Measurements from ENCODE around the gene SLC2A1.

The SLC2A1 gene

GRCh38 chr1:42961312-42962091 is 2.8 kb upstream of the SLC2A1 start:
- H2AFZ ChIP-seq (ENCODE audit: insufficient read depth, low read length, poor library complexity), result no peak overlapping the region
- H4K8ac ChIP-seq (ENCODE audit: low read depth, low read length), result peak overlapping the region; percentile 7
- H3K79me2 ChIP-seq (ENCODE audit: control insufficient read depth, insufficient read depth, low read length, poor library complexity), result peaks cover 30% of the 10 kb centered on the region
- H3K4me3 ChIP-seq (ENCODE audit: low read depth, low read length), result no peak overlapping the region
- no peak overlapping the region for H4K12ac ChIP-seq (ENCODE audit: low read depth, low read length)
- H3K36me3 ChIP-seq (ENCODE audit: control insufficient read depth in 1 of 2, insufficient read depth in 2 of 2, low read length in 2 of 2), result peaks cover 3 to 5% of the 10 kb centered on the region in 2 experiments
- H3K23ac ChIP-seq (ENCODE audit: low read length), result no peak overlapping the region
- H3K79me1 ChIP-seq (ENCODE audit: low read length), result peaks cover 39% of the 10 kb centered on the region
- H2BK120ac ChIP-seq (ENCODE audit: insufficient read depth, low read length, poor library complexity), result peak overlapping the region; percentile 53
- H3K9me3 ChIP-seq (ENCODE audit: insufficient read depth, low read depth, low read length), result no peaks in the 10 kb centered on the region
- H2BK5ac ChIP-seq (ENCODE audit: low read depth, low read length, poor library complexity), result no peak overlapping the region
- peak overlapping the region; percentile 51 for H2AK5ac ChIP-seq (ENCODE audit: low read length)
- no CpG with 5 or more reads among the region's 6 CpGs for WGBS (ENCODE audit: extremely low coverage, insufficient coverage, insufficient read length)
- H3K9ac ChIP-seq (ENCODE audit: low read length), result no peak overlapping the region
- H3K27ac ChIP-seq (ENCODE audit: low read depth, low read length), result no peak overlapping the region
- H3K4me2 ChIP-seq (ENCODE audit: low read length), result no peak overlapping the region
- H3K27me3 ChIP-seq (ENCODE audit: insufficient read depth, low read length), result no peaks in the 10 kb centered on the region
- peak overlapping the region; percentile 67 for H2BK12ac ChIP-seq (ENCODE audit: low read length)
- H3K4ac ChIP-seq (ENCODE audit: low read depth, low read length), result peak overlapping the region; percentile 18
- H3K4me1 ChIP-seq (ENCODE audit: control insufficient read depth in 1 of 2, insufficient read depth in 2 of 2, low read length in 2 of 2), result peaks cover 24 to 25% of the 10 kb centered on the region in 2 experiments
- peak overlapping the region; percentile 42 for H3K18ac ChIP-seq (ENCODE audit: low read length)
- H3K14ac ChIP-seq (ENCODE audit: low read length), result peak overlapping the region; percentile 36
- peak in 1 of 2 donors; percentile 56 for DNase-seq
- H4K91ac ChIP-seq (ENCODE audit: low read depth, low read length), result peak overlapping the region; percentile 32

- Histone ChIP-seq H2AK5ac (ENCODE audit: low read length) (peak overlapping the region; percentile 10), H4K12ac (ENCODE audit: low read depth, low read length) (no peak overlapping the region), H2BK12ac (ENCODE audit: low read length) (peak overlapping the region; percentile 3), H3K36me3 (ENCODE audit: control insufficient read depth in 1 of 2, insufficient read depth in 2 of 2, low read length in 2 of 2) (peaks cover 5 to 7% of the 10 kb centered on the region in 2 experiments), H3K27me3 (ENCODE audit: insufficient read depth, low read length) (no peaks in the 10 kb centered on the region), H3K23ac (ENCODE audit: low read length) (peak overlapping the region; percentile 28), H3K4ac (ENCODE audit: low read depth, low read length) (peak overlapping the region; percentile 2), H3K9ac (ENCODE audit: low read length) (no peak overlapping the region), H3K14ac (ENCODE audit: low read length) (peak overlapping the region; percentile 7), H2BK120ac (ENCODE audit: insufficient read depth, low read length, poor library complexity) (peak overlapping the region; percentile 53), H3K27ac (ENCODE audit: low read depth, low read length) (no peak overlapping the region), H3K79me1 (ENCODE audit: low read length) (peaks cover 37% of the 10 kb centered on the region), H3K79me2 (ENCODE audit: control insufficient read depth, insufficient read depth, low read length, poor library complexity) (peaks cover 32% of the 10 kb centered on the region), H4K8ac (ENCODE audit: low read depth, low read length) (no peak overlapping the region), H2AFZ (ENCODE audit: insufficient read depth, low read length, poor library complexity) (no peak overlapping the region), H2BK5ac (ENCODE audit: low read depth, low read length, poor library complexity) (no peak overlapping the region), H3K4me1 (ENCODE audit: control insufficient read depth in 1 of 2, insufficient read depth in 2 of 2, low read length in 2 of 2) (peaks cover 24 to 27% of the 10 kb centered on the region in 2 experiments), H3K4me3 (ENCODE audit: low read depth, low read length) (no peak overlapping the region), H3K4me2 (ENCODE audit: low read length) (no peak overlapping the region), H3K9me3 (ENCODE audit: insufficient read depth, low read depth, low read length) (no peaks in the 10 kb centered on the region), H3K18ac (ENCODE audit: low read length) (peak overlapping the region; percentile 42), H4K91ac (ENCODE audit: low read depth, low read length) (peak overlapping the region; percentile 32)
- whole genome bisulfite sequencing (ENCODE audit: extremely low coverage, insufficient coverage, insufficient read length), result no CpG with 5 or more reads among the region's 9 CpGs
- DNase-seq, result no peak
Observed at GRCh38 chr1:42960566-42961311, 2.1 kb upstream of the SLC2A1 start.

- Histone ChIP-seq H3K4ac (ENCODE audit: low read depth, low read length) (peak overlapping the region; percentile 6), H2BK5ac (ENCODE audit: low read depth, low read length, poor library complexity) (no peak overlapping the region), H3K18ac (ENCODE audit: low read length) (peak overlapping the region; percentile 1)
Observed at GRCh38 chr1:42960122-42960390, 1.4 kb upstream of the SLC2A1 start.

GRCh38 chr1:42957880-42958487 is 684 bp downstream of the SLC2A1 start:
- peak overlapping the region; percentile 83 for H3K27ac ChIP-seq (ENCODE audit: low read depth, low read length)
- H4K8ac ChIP-seq (ENCODE audit: low read depth, low read length), result peak overlapping the region; percentile 66

More at GRCh38 chr1:42960122-42960390, 1.4 kb upstream of the SLC2A1 start:
- Histone ChIP-seq H2AK5ac (ENCODE audit: low read length) (no peak overlapping the region), H3K9ac (ENCODE audit: low read length) (no peak overlapping the region), H3K36me3 (ENCODE audit: control insufficient read depth in 1 of 2, insufficient read depth in 2 of 2, low read length in 2 of 2) (peaks cover 10 to 13% of the 10 kb centered on the region in 2 experiments), H3K27me3 (ENCODE audit: insufficient read depth, low read length) (no peaks in the 10 kb centered on the region), H4K8ac (ENCODE audit: low read depth, low read length) (no peak overlapping the region), H2AFZ (ENCODE audit: insufficient read depth, low read length, poor library complexity) (no peak overlapping the region), H4K12ac (ENCODE audit: low read depth, low read length) (no peak overlapping the region), H3K23ac (ENCODE audit: low read length) (no peak overlapping the region), H3K79me1 (ENCODE audit: low read length) (peaks cover 42% of the 10 kb centered on the region), H3K9me3 (ENCODE audit: insufficient read depth, low read depth, low read length) (no peaks in the 10 kb centered on the region), H2BK120ac (ENCODE audit: insufficient read depth, low read length, poor library complexity) (no peak overlapping the region), H3K4me2 (ENCODE audit: low read length) (no peak overlapping the region), H3K79me2 (ENCODE audit: control insufficient read depth, insufficient read depth, low read length, poor library complexity) (peaks cover 38% of the 10 kb centered on the region), H3K27ac (ENCODE audit: low read depth, low read length) (no peak overlapping the region), H3K4me3 (ENCODE audit: low read depth, low read length) (no peak overlapping the region), H2BK12ac (ENCODE audit: low read length) (peak overlapping the region; percentile 29), H4K91ac (ENCODE audit: low read depth, low read length) (peak overlapping the region; percentile 32), H3K14ac (ENCODE audit: low read length) (peak overlapping the region; percentile 7), H3K4me1 (ENCODE audit: control insufficient read depth in 1 of 2, insufficient read depth in 2 of 2, low read length in 2 of 2) (peaks cover 26 to 29% of the 10 kb centered on the region in 2 experiments)
- no peak for DNase-seq
- WGBS (ENCODE audit: extremely low coverage, insufficient coverage, insufficient read length), result no CpG with 5 or more reads among the region's 1 CpG

More at GRCh38 chr1:42957880-42958487, 684 bp downstream of the SLC2A1 start:
- Histone ChIP-seq H3K18ac (ENCODE audit: low read length) (peak overlapping the region; percentile 95), H4K12ac (ENCODE audit: low read depth, low read length) (peak overlapping the region; percentile 15), H3K36me3 (ENCODE audit: control insufficient read depth in 1 of 2, insufficient read depth in 2 of 2, low read length in 2 of 2) (peaks cover 28 to 30% of the 10 kb centered on the region in 2 experiments), H3K27me3 (ENCODE audit: insufficient read depth, low read length) (no peaks in the 10 kb centered on the region), H4K91ac (ENCODE audit: low read depth, low read length) (peak overlapping the region; percentile 85), H3K4me3 (ENCODE audit: low read depth, low read length) (peak overlapping the region; percentile 96), H2AK5ac (ENCODE audit: low read length) (peak overlapping the region; percentile 18), H3K9ac (ENCODE audit: low read length) (peak overlapping the region; percentile 92), H3K79me2 (ENCODE audit: control insufficient read depth, insufficient read depth, low read length, poor library complexity) (peaks cover 54% of the 10 kb centered on the region), H2AFZ (ENCODE audit: insufficient read depth, low read length, poor library complexity) (peak overlapping the region; percentile 27), H3K23ac (ENCODE audit: low read length) (no peak overlapping the region), H2BK120ac (ENCODE audit: insufficient read depth, low read length, poor library complexity) (no peak overlapping the region), H2BK5ac (ENCODE audit: low read depth, low read length, poor library complexity) (peak overlapping the region; percentile 83), H3K9me3 (ENCODE audit: insufficient read depth, low read depth, low read length) (no peaks in the 10 kb centered on the region), H2BK12ac (ENCODE audit: low read length) (no peak overlapping the region), H3K79me1 (ENCODE audit: low read length) (peaks cover 47% of the 10 kb centered on the region), H3K4me2 (ENCODE audit: low read length) (peak overlapping the region; percentile 80), H3K14ac (ENCODE audit: low read length) (peak overlapping the region; percentile 91), H3K4ac (ENCODE audit: low read depth, low read length) (peak overlapping the region; percentile 99), H3K4me1 (ENCODE audit: control insufficient read depth in 1 of 2, insufficient read depth in 2 of 2, low read length in 2 of 2) (peaks cover 38 to 40% of the 10 kb centered on the region in 2 experiments)
- peak in 1 of 2 donors; percentile 60 for DNase-seq
- no CpG with 5 or more reads among the region's 72 CpGs for WGBS (ENCODE audit: extremely low coverage, insufficient coverage, insufficient read length)

All from trophoblast cell (in vitro differentiated cells and primary cell).